ENCODE measurements around the gene ACTMAP.
A peak's percentile ranks its signal among the peaks of the same experiment; 100 is the strongest.

ACTMAP gene

GRCh38 chr19:40750058-40750873 is at the start of gene ACTMAP (continued):
- no peak for TF ChIP-seq ZNF221 (tag by site-specific recombination; IDR thresholded peaks at IDR 0.05; ENCODE audit: borderline replicate concordance)

- Histone ChIP-seq H3K9me3 (ENCODE audit: control insufficient read depth, insufficient read depth, low read depth, low read length) (no peaks in the 10 kb centered on the region), H3K4me1 (ENCODE audit: control insufficient read depth, insufficient read depth, low read length) (peaks cover 52% of the 10 kb centered on the region), H3K36me3 (ENCODE audit: control insufficient read depth in 2 of 2, insufficient read depth in 1 of 2, low read length in 2 of 2) (peaks cover 34 to 42% of the 10 kb centered on the region in 2 experiments), H3K27ac (ENCODE audit: extremely low read depth, low read depth, low read length) (peak overlapping the region; percentile 92), H3K4me3 (ENCODE audit: low read depth, low read length) (peak overlapping the region; percentile 68)
- POLR2A ChIA-PET, result interaction anchor here (0.7 to 3.6 kb wide), 7 partner anchors 22 to 336 kb away, joined by 3 to 66 read pairs (median 4); partner anchors contain the start of genes ACTMAP, COQ8B, ITPKC and RAB4B
- CTCF ChIA-PET, result interaction anchor here (1.1 to 5.0 kb wide), 4 partner anchors 8 to 92 kb away, joined by 3 to 43 read pairs (median 12); partner anchors contain the start of gene RAB4B
- no peak for TF ChIP-seq ZNF596 (tag by site-specific recombination; IDR thresholded peaks at IDR 0.05)
- TF ChIP-seq ZNF366 (tag by site-specific recombination; conservative IDR thresholded peaks at IDR 0.05), result no peak; the same call in 1 of the 2 replicates
- TF ChIP-seq ZSCAN30 (tag by site-specific recombination; IDR thresholded peaks at IDR 0.05), result no peak
- 0 out of 2 replicates have a peak, but pooled peaks have one; percentile 41 for TF ChIP-seq ZNF610 (tag by site-specific recombination; IDR thresholded peaks at IDR 0.05; ENCODE audit: borderline replicate concordance)
- no peak for TF ChIP-seq ZNF2 (tag by site-specific recombination; IDR thresholded peaks at IDR 0.05)
- no peak for TF ChIP-seq ZNF155 (tag by site-specific recombination; IDR thresholded peaks at IDR 0.05)
- no peak for TF ChIP-seq ZNF133 (tag by site-specific recombination; IDR thresholded peaks at IDR 0.05)
- no peak for TF ChIP-seq ZFP41 (tag by site-specific recombination; IDR thresholded peaks at IDR 0.05; ENCODE audit: borderline replicate concordance)
- TF ChIP-seq ZNF341 (tag by site-specific recombination; IDR thresholded peaks at IDR 0.05; ENCODE audit: low read depth), result peak; percentile 90
- peak; percentile 96 for TF ChIP-seq SP3 (tag by site-specific recombination; IDR thresholded peaks at IDR 0.05)
- TF ChIP-seq WT1 (tag by site-specific recombination; IDR thresholded peaks at IDR 0.05), result peak; percentile 87
- no peak for TF ChIP-seq ZNF776 (tag by site-specific recombination; IDR thresholded peaks at IDR 0.05; ENCODE audit: borderline replicate concordance)
- no peak for TF ChIP-seq RBAK (tag by site-specific recombination; IDR thresholded peaks at IDR 0.05)
- TF ChIP-seq HIC1 (tag by site-specific recombination; IDR thresholded peaks at IDR 0.05), result peak; percentile 70
- no peak for TF ChIP-seq ZNF114 (tag by site-specific recombination; IDR thresholded peaks at IDR 0.05)
- no peak for TF ChIP-seq TRIM28 (IDR thresholded peaks at IDR 0.05; ENCODE audit: borderline replicate concordance, low read length)
- TF ChIP-seq ZNF23 (tag by site-specific recombination; IDR thresholded peaks at IDR 0.05; ENCODE audit: borderline replicate concordance), result no peak
- TF ChIP-seq ZNF302 (tag by site-specific recombination; IDR thresholded peaks at IDR 0.05; ENCODE audit: low read depth), result no peak
- TF ChIP-seq GLIS2 (tag by site-specific recombination; IDR thresholded peaks at IDR 0.05), result peak; percentile 99
- TF ChIP-seq TCF7L2 (IDR thresholded peaks at IDR 0.05; ENCODE audit: borderline replicate concordance, low read depth, low read length), result no peak
- no peak for TF ChIP-seq OSR2 (tag by site-specific recombination; IDR thresholded peaks at IDR 0.05)
- peak; percentile 26; the same call in 1 of the 2 replicates for TF ChIP-seq ZNF391 (tag by site-specific recombination; IDR thresholded peaks at IDR 0.05; ENCODE audit: borderline replicate concordance, low read depth)
- peak; percentile 65 for TF ChIP-seq ZXDB (tag by site-specific recombination; IDR thresholded peaks at IDR 0.05)
- peak; percentile 88 for TF ChIP-seq BCL11B (tag by site-specific recombination; IDR thresholded peaks at IDR 0.05; ENCODE audit: low read depth)
- no peak for TF ChIP-seq IKZF3 (tag by site-specific recombination; IDR thresholded peaks at IDR 0.05)
- TF ChIP-seq ZNF701 (tag by site-specific recombination; IDR thresholded peaks at IDR 0.05), result no peak
- TF ChIP-seq PRDM2 (tag by site-specific recombination; IDR thresholded peaks at IDR 0.05; ENCODE audit: borderline replicate concordance), result no peak
Observed at GRCh38 chr19:40799558-40800338, 49.5 kb upstream of the ACTMAP start.
